Endothelial cell of umbilical vein (primary cell): ENCODE data around the gene EZR. TPM values are rescaled to one million over a fixed set of nuclear protein-coding genes. Genes with fewer than 3 reads are reported as not detected.

Experiments
- BruUV-seq: library from RNA; stranded (reverse); fragments of 400-500 nt; replicated peaks from 2 replicates; lab custom pipeline; 2021; lab: Mats Ljungman, UMichigan
- CTCF ChIA-PET: fragments of 300-600, 350-600 bp; sonication (Branson Sonifier 250); formaldehyde crosslinking; loops from one replicate; lab custom pipeline; 2021; ENCODE audit warnings: antibody characterized with exemption, inconsistent platforms; lab: Charles Lee
- POLR2A ChIA-PET: fragments of 300-600, 350-600 bp; sonication (Branson Sonifier 250); formaldehyde crosslinking; loops from one replicate; lab custom pipeline; 2021; ENCODE audit warnings: antibody characterized with exemption, inconsistent platforms; lab: Charles Lee
- DNase-seq: peaks from one replicate; pipeline ENCODE4 v3.0.0-alpha.2; 2011; ENCODE audit warnings: low read depth, low spot score
- FAIRE-seq: peaks from 2 replicates; lab custom pipeline; 2011; peaks lifted over from hg19 to GRCh38; lab: Jason Lieb, UNC
- H2AFZ ChIP-seq: 2 replicates; pipeline ENCODE4 v1.6.0; 2012; ENCODE audit warnings: low read depth, low read length, control low read depth, inconsistent platforms
- H3K27ac ChIP-seq: 2 replicates; pipeline ENCODE4 v1.5.1; 2011; ENCODE audit warnings: low read depth, mild to moderate bottlenecking, control low read depth, low read length, moderate library complexity; ENCODE audit not compliant: insufficient read depth
- H3K27me3 ChIP-seq, 2 experiments: 2 replicates each; pipeline versions ENCODE4 v1.6.0 to v1.6.1; 2011; ENCODE audit warnings: low read length in 2 of 2, mixed read lengths in 1 of 2; ENCODE audit not compliant: control insufficient read depth in 2 of 2, insufficient read depth in 2 of 2
- H3K36me3 ChIP-seq, 2 experiments: 2 replicates in 1 of 2; 3 replicates in 1 of 2; pipeline ENCODE4 v1.5.1; 2011; ENCODE audit warnings: low read length in 2 of 2, mild to moderate bottlenecking in 1 of 2, moderate library complexity in 1 of 2; ENCODE audit not compliant: control insufficient read depth in 2 of 2, insufficient read depth in 2 of 2; ENCODE audit errors: extremely low read depth in 1 of 2
- H3K4me1 ChIP-seq: 3 replicates; pipeline ENCODE4 v1.5.1; 2011; ENCODE audit warnings: mild to moderate bottlenecking, low read length; ENCODE audit not compliant: control insufficient read depth, insufficient read depth; ENCODE audit errors: extremely low read depth
- H3K4me2 ChIP-seq: 2 replicates; pipeline ENCODE4 v1.6.1; 2011; ENCODE audit warnings: low read length, control low read depth, mixed read lengths; ENCODE audit not compliant: insufficient read depth
- H3K4me3 ChIP-seq, 3 experiments: fragments of 200-600 bp in 1 of 3; sonication (generic), shearing (Covaris generic) in 1 of 3; replicated peaks in 1 of 3; 2 replicates each; pipeline ENCODE4 v1.5.1; 2011 to 2016; ENCODE audit warnings: control low read depth in 3 of 3, low read length in 3 of 3, mild to moderate bottlenecking in 2 of 3, inconsistent platforms in 1 of 3, low read depth in 1 of 3, moderate library complexity in 1 of 3; ENCODE audit not compliant: insufficient read depth in 1 of 3
- H3K79me2 ChIP-seq: 2 replicates; pipeline ENCODE4 v1.6.0; 2012; ENCODE audit warnings: low read length, inconsistent platforms; ENCODE audit not compliant: control insufficient read depth, insufficient read depth
- H3K9ac ChIP-seq: replicated peaks from 2 replicates; pipeline ENCODE3; 2011; ENCODE audit warnings: low read length, control low read depth; ENCODE audit not compliant: insufficient read depth; ENCODE audit errors: extremely low read depth
- H3K9me1 ChIP-seq: replicated peaks from 3 replicates; pipeline ENCODE4 v1.6.0; 2011; ENCODE audit warnings: mild to moderate bottlenecking, low read length; ENCODE audit not compliant: control insufficient read depth, insufficient read depth; ENCODE audit errors: extremely low read depth
- H3K9me3 ChIP-seq: replicated peaks from 2 replicates; pipeline ENCODE4 v1.5.1; 2012; ENCODE audit warnings: low read length, inconsistent platforms; ENCODE audit not compliant: control insufficient read depth, insufficient read depth
- H4K20me1 ChIP-seq: replicated peaks from 2 replicates; pipeline ENCODE3; 2011; ENCODE audit warnings: mild to moderate bottlenecking, low read length; ENCODE audit not compliant: control insufficient read depth, insufficient read depth; ENCODE audit errors: extremely low read depth
- CTCF ChIP-seq, 2 donors: IDR thresholded peaks; 1 replicate in 1 of 2; 2 replicates in 1 of 2; pipeline ENCODE4 v1.5.1; 2011; ENCODE audit warnings: low read length in 2 of 2, mild to moderate bottlenecking in 2 of 2, moderate library complexity in 2 of 2, control low read depth in 1 of 2, inconsistent platforms in 1 of 2, low read depth in 1 of 2; ENCODE audit not compliant: insufficient read depth in 1 of 2; ENCODE audit errors: extremely low read depth in 1 of 2
- GATA2 ChIP-seq: IDR thresholded peaks from 2 replicates; pipeline ENCODE4 v1.7.0; 2011; ENCODE audit warnings: low read depth, mild to moderate bottlenecking, moderate library complexity, mixed read lengths, low read length; ENCODE audit not compliant: insufficient read length, insufficient read depth
- JUN ChIP-seq: IDR thresholded peaks from 2 replicates; pipeline ENCODE4 v1.6.1; 2011; ENCODE audit warnings: borderline replicate concordance, low read depth; ENCODE audit not compliant: insufficient read length, insufficient read depth
- MYC ChIP-seq: IDR thresholded peaks from one replicate; pipeline ENCODE4 v1.6.1; 2011; ENCODE audit warnings: mild to moderate bottlenecking, low read depth, low read length
- POLR2AphosphoS5 ChIP-seq: IDR thresholded peaks from 2 replicates; pipeline ENCODE4 v1.6.1; 2012; ENCODE audit warnings: low read depth, mild to moderate bottlenecking, control low read depth, low read length, moderate library complexity; ENCODE audit not compliant: insufficient read depth
- dilution Hi-C: fragments of 300-500 bp; cut with MboI; formaldehyde crosslinking; loops from one replicate; pipeline ENCODE4 v1.15.0; 2019; ENCODE audit warnings: low sequenced_read_pairs; ENCODE audit not compliant: extremely low pct_ligation_motif_present
- intact Hi-C: fragments of 100-400 bp; cut with micrococcal nuclease; formaldehyde crosslinking; loops from one replicate; pipeline ENCODE4 v1.10.0; 2022
- polyA plus RNA-seq, 4 experiments: library from polyadenylated mRNA; depleted of rRNA in 3 of 4; stranded (reverse) in 3 of 4; unstranded in 1 of 4; fragments of >200 nt; gene quantifications; 2 replicates each; pipeline versions ENCODE4 v1.2.1 to v1.2.3, GENCODE V29; 2011 to 2012; ENCODE audit warnings: missing spikeins in 1 of 4
- total RNA-seq: library from RNA; stranded (reverse); gene quantifications from 2 replicates; pipeline ENCODE4 v1.2.3, GENCODE V29; 2021

Gene EZR
- total and polyA plus RNA-seq, 2 donors (not counting 3 experiments of a cell fraction or from before 2014, with no cell fraction given) = 58.5 to 108 TPM

GRCh38 chr6:158843751-158844683 is 24.8 kb upstream of the EZR start:
- no peak overlapping the region for H3K9ac ChIP-seq
- H3K4me3 ChIP-seq = no peak overlapping the region
- CTCF ChIA-PET = interaction anchor here (0.6 to 1.1 kb wide), 3 partner anchors 15 to 78 kb away, joined by 3 to 4 read pairs (median 3); no protein-coding TSS in a partner anchor
- H3K36me3 ChIP-seq = no peaks in the 10 kb centered on the region
- dilution Hi-C loops = no loop called here
- DNase-seq (no peak), FAIRE-seq (no peak)
- no peak overlapping the region for H2AFZ ChIP-seq
- no peak overlapping the region for H3K4me2 ChIP-seq
- H4K20me1 ChIP-seq = no peaks in the 10 kb centered on the region
- H3K79me2 ChIP-seq = no peaks in the 10 kb centered on the region
- no peak overlapping the region for H3K27ac ChIP-seq
- BruUV-seq = no TSS peak
- no peaks in the 10 kb centered on the region for H3K9me1 ChIP-seq
- no peaks in the 10 kb centered on the region for H3K4me1 ChIP-seq
- intact Hi-C loops = no loop called here
- POLR2A ChIA-PET = no interaction called here
- TF ChIP-seq MYC (no peak), POLR2AphosphoS5 (no peak), CTCF (IDR thresholded peaks at IDR 0.05; ENCODE audit: extremely low read depth in 1 of 2, insufficient read depth in 1 of 2, low read depth in 1 of 2, low read length in 2 of 2) (no peak), GATA2 (no peak), JUN (no peak)
- no peaks in the 10 kb centered on the region for H3K9me3 ChIP-seq
- no peaks in the 10 kb centered on the region for H3K27me3 ChIP-seq
